Keratinocyte (primary cell): ENCODE data around the gene PRKCD. TPM values are rescaled to one million over a fixed set of nuclear protein-coding genes. Genes with fewer than 3 reads are reported as not detected.

Experiments used
- DNase-seq: peaks from one replicate; pipeline ENCODE4 v3.0.0-alpha.2; 2011; ENCODE audit warnings: low read depth, missing footprints, low spot score
- FAIRE-seq: peaks from 2 replicates; lab custom pipeline; 2011; peaks lifted over from hg19 to GRCh38; lab: Jason Lieb, UNC
- H2AFZ ChIP-seq: 2 replicates; pipeline ENCODE4 v1.6.0; 2012; ENCODE audit warnings: low read length, control low read depth, inconsistent platforms; ENCODE audit not compliant: control insufficient read depth
- H3K27ac ChIP-seq: 2 replicates; pipeline ENCODE4 v1.5.1; 2011; ENCODE audit warnings: low read length; ENCODE audit not compliant: control insufficient read depth, insufficient read depth
- H3K27me3 ChIP-seq: 3 replicates; pipeline ENCODE4 v1.6.0; 2011; ENCODE audit warnings: low read length; ENCODE audit not compliant: control insufficient read depth, insufficient read depth; ENCODE audit errors: extremely low read depth
- H3K36me3 ChIP-seq, 2 experiments: 2 replicates in 1 of 2; 3 replicates in 1 of 2; pipeline ENCODE4 v1.5.1; 2011; ENCODE audit warnings: low read length in 2 of 2, mild to moderate bottlenecking in 1 of 2; ENCODE audit not compliant: control insufficient read depth in 2 of 2, insufficient read depth in 2 of 2; ENCODE audit errors: extremely low read depth in 1 of 2
- H3K4me1 ChIP-seq: 3 replicates; pipeline ENCODE4 v1.5.1; 2011; ENCODE audit warnings: low read length; ENCODE audit not compliant: control insufficient read depth, insufficient read depth; ENCODE audit errors: extremely low read depth
- H3K4me2 ChIP-seq: 3 replicates; pipeline ENCODE4 v1.6.0; 2011; ENCODE audit warnings: low read depth, low read length; ENCODE audit not compliant: control insufficient read depth, insufficient read depth; ENCODE audit errors: extremely low read depth
- H3K4me3 ChIP-seq, 3 experiments: fragments of 200-600 bp in 1 of 3; sonication (generic) in 1 of 3; 2 replicates in 2 of 3; 3 replicates in 1 of 3; pipeline ENCODE4 v1.5.1; 2011 to 2016; ENCODE audit warnings: low read length in 3 of 3, mild to moderate bottlenecking in 3 of 3, control low read depth in 2 of 3, inconsistent platforms in 1 of 3, low read depth in 1 of 3, mixed read lengths in 1 of 3, mixed run types in 1 of 3, moderate library complexity in 1 of 3; ENCODE audit not compliant: control insufficient read depth in 2 of 3, insufficient read depth in 2 of 3; ENCODE audit errors: extremely low read depth in 1 of 3
- H3K79me2 ChIP-seq: 2 replicates; pipeline ENCODE4 v1.6.0; 2012; ENCODE audit warnings: low read length; ENCODE audit not compliant: control insufficient read depth, insufficient read depth
- H3K9ac ChIP-seq: 3 replicates; pipeline ENCODE4 v1.6.0; 2011; ENCODE audit warnings: low read length; ENCODE audit not compliant: control insufficient read depth, insufficient read depth; ENCODE audit errors: extremely low read depth
- H3K9me1 ChIP-seq: 3 replicates; pipeline ENCODE4 v1.6.0; 2011; ENCODE audit warnings: low read length; ENCODE audit not compliant: control insufficient read depth, insufficient read depth; ENCODE audit errors: extremely low read depth
- H3K9me3 ChIP-seq: 2 replicates; pipeline ENCODE4 v1.5.1; 2012; ENCODE audit warnings: low read depth, low read length; ENCODE audit not compliant: control insufficient read depth
- H4K20me1 ChIP-seq: 3 replicates; pipeline ENCODE4 v1.6.0; 2011; ENCODE audit warnings: low read length; ENCODE audit not compliant: control insufficient read depth, insufficient read depth; ENCODE audit errors: extremely low read depth
- CTCF ChIP-seq, 3 experiments: IDR thresholded peaks in 1 of 3; conservative IDR thresholded peaks in 1 of 3; optimal IDR thresholded peaks in 1 of 3; 2 replicates in 2 of 3; 3 replicates in 1 of 3; pipeline versions ENCODE3 to v1.5.1; 2011; ENCODE audit warnings: low read length in 3 of 3, mild to moderate bottlenecking in 3 of 3, moderate library complexity in 2 of 3, control low read depth in 1 of 3, inconsistent platforms in 1 of 3; ENCODE audit not compliant: insufficient read depth in 2 of 3; ENCODE audit errors: extremely low read depth in 1 of 3
- EZH2 ChIP-seq: IDR thresholded peaks from one replicate; pipeline ENCODE4 v1.6.1; 2012; ENCODE audit warnings: inconsistent platforms, mild to moderate bottlenecking, low read length, moderate library complexity
- dilution Hi-C: fragments of 300-500 bp; cut with MboI; formaldehyde crosslinking; loops from one replicate; pipeline ENCODE4 v1.7.0; 2020; ENCODE audit warnings: low sequenced_read_pairs; ENCODE audit not compliant: extremely low pct_ligation_motif_present
- polyA plus RNA-seq, 5 experiments: library from polyadenylated mRNA; depleted of rRNA in 3 of 5; stranded (reverse) in 3 of 5; stranded (forward) in 1 of 5; unstranded in 1 of 5; fragments of >200 nt; gene quantifications; 1 replicate in 1 of 5; 2 replicates in 3 of 5; 3 replicates in 1 of 5; pipeline versions ENCODE4 v1.2.1 to v1.2.3, GENCODE V29; 2011 to 2012; ENCODE audit warnings: missing spikeins in 2 of 5, low read depth in 1 of 5, low replicate concordance in 1 of 5

PRKCD gene
- polyA plus RNA-seq, 1 donor (not counting 4 experiments of a cell fraction or from before 2014, with no cell fraction given) = 25.1 TPM

GRCh38 chr3:53153264-53153823, 7.7 kb upstream of the PRKCD start:
- H3K9me3 ChIP-seq = no peaks in the 10 kb centered on the region
- no peaks in the 10 kb centered on the region for H4K20me1 ChIP-seq
- dilution Hi-C loops = no loop called here
- no peak for DNase-seq
- no peak for FAIRE-seq
- H3K4me1 ChIP-seq = peaks cover 26% of the 10 kb centered on the region
- no peaks in the 10 kb centered on the region for H3K79me2 ChIP-seq
- no peak overlapping the region for H3K4me3 ChIP-seq
- no peak overlapping the region for H3K9ac ChIP-seq
- peaks cover 25% of the 10 kb centered on the region for H3K27me3 ChIP-seq
- no peak overlapping the region for H2AFZ ChIP-seq
- no peaks in the 10 kb centered on the region for H3K36me3 ChIP-seq
- TF ChIP-seq EZH2 (no peak), CTCF (optimal IDR thresholded peaks at IDR 0.05 in 1 of 3, IDR thresholded peaks at IDR 0.05 in 1 of 3, conservative IDR thresholded peaks at IDR 0.05 in 1 of 3; ENCODE audit: extremely low read depth in 1 of 3, insufficient read depth in 2 of 3, low read length in 3 of 3) (no peak)
- no peak overlapping the region for H3K27ac ChIP-seq
- H3K9me1 ChIP-seq = no peaks in the 10 kb centered on the region
- no peak overlapping the region for H3K4me2 ChIP-seq

GRCh38 chr3:53153980-53154379, 7.0 kb upstream of the PRKCD start:
- Histone ChIP-seq H2AFZ (no peak overlapping the region), H3K9me3 (no peaks in the 10 kb centered on the region), H3K79me2 (no peaks in the 10 kb centered on the region), H3K4me1 (peaks cover 26% of the 10 kb centered on the region), H3K4me3 (no peak overlapping the region), H3K27ac (no peak overlapping the region), H4K20me1 (no peaks in the 10 kb centered on the region), H3K9me1 (no peaks in the 10 kb centered on the region), H3K9ac (no peak overlapping the region), H3K27me3 (peaks cover 28% of the 10 kb centered on the region), H3K4me2 (no peak overlapping the region), H3K36me3 (no peaks in the 10 kb centered on the region)
- no peak for DNase-seq
- FAIRE-seq = no peak
- dilution Hi-C loops = no loop called here
- TF ChIP-seq EZH2 (no peak), CTCF (optimal IDR thresholded peaks at IDR 0.05 in 1 of 3, IDR thresholded peaks at IDR 0.05 in 1 of 3, conservative IDR thresholded peaks at IDR 0.05 in 1 of 3; ENCODE audit: extremely low read depth in 1 of 3, insufficient read depth in 2 of 3, low read length in 3 of 3) (no peak)
